Right atrium auricular region (tissue), 2 donors: ENCODE data around the gene VWA1. TPM values are rescaled to one million over a fixed set of nuclear protein-coding genes. Genes with fewer than 3 reads are reported as not detected.
"Not testable (repeated sequence)": the region's sequence is repeated elsewhere in the genome, so short reads cannot be mapped to it uniquely, and the experiment has no call there.

Experiments
- DNase-seq: peaks from one replicate; pipeline ENCODE4 v3.0.0-alpha.2; 2019; ENCODE audit warnings: low spot score
- H3K27ac ChIP-seq, 2 donors: fragments of 200-600 bp; sonication (generic); 1 replicate in 1 of 2; 2 replicates in 1 of 2; pipeline ENCODE4 v1.5.1; 2016 to 2019
- H3K27me3 ChIP-seq, 2 donors: fragments of 200-600 bp; sonication (generic); one replicate each; pipeline versions ENCODE4 v1.5.1 to v1.6.0; 2017 to 2019
- H3K36me3 ChIP-seq: fragments of 200-600 bp; sonication (generic); one replicate; pipeline ENCODE4 v1.5.1; 2016
- H3K4me1 ChIP-seq, 2 donors: fragments of 200-600 bp; sonication (generic); one replicate each; pipeline versions ENCODE4 v1.5.1 to v1.6.0; 2017 to 2019
- H3K4me3 ChIP-seq, 2 donors: fragments of 200-600 bp; sonication (generic); 1 replicate in 1 of 2; 2 replicates in 1 of 2; pipeline ENCODE4 v1.5.1; 2017 to 2019; ENCODE audit warnings: mild to moderate bottlenecking in 1 of 2, moderate library complexity in 1 of 2
- H3K9me3 ChIP-seq, 2 donors: fragments of 200-600 bp; sonication (generic); one replicate each; pipeline ENCODE4 v1.5.1; 2019
- CTCF ChIP-seq, 2 donors: fragments of 200-600 bp; sonication (generic); IDR thresholded peaks; one replicate each; pipeline ENCODE4 v1.5.1; 2019; ENCODE audit warnings: antibody characterized with exemption in 2 of 2
- total RNA-seq, 2 donors: library from RNA; depleted of rRNA; stranded (reverse); fragments of >200 nt; gene quantifications; one replicate each; pipeline ENCODE4 v1.1.0, GENCODE V29; 2016

Gene VWA1
- total RNA-seq, 2 donors from 2014 or later: 13.0 to 15.2 TPM

DNA sequence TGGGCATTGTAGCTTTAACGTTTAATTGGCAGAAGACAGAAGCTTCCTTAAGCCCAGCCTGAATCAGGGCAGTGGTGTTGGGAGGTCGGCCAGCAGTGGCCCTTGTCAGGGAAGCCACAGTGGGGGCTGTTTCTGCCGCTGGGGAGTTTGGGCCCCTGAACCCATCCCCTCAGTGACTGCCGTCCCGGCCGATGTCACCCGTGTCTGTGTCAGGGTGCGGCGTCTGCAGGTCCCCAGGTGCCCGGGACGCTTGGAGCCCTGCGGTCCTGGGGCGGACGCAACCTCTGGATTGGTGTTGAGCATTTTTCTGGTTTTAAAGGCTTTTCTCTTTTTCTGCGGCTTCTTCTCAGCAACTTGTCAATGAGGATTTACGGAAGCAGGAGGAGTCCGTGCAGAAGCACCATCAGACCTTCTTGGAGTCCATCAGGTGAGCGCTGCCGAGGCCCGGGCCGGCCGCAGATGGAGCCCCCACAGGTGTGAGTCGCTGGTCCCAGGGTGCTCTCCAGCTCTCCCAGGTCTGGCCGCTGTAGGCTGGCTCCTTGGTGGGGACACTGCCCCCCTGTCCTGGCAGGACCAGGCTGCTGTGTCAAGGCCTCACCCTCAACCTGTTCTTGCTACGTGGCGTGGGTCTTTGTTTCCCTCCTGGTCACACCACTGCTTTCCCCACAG is 16.3 kb downstream of the VWA1 start:
- DNase-seq: no peak
- no peak overlapping the region for H3K4me3 ChIP-seq

GRCh38 chr1:1452365-1452739 is 16.9 kb downstream of the VWA1 start:
- DNase-seq, H3K27me3 ChIP-seq, H3K36me3 ChIP-seq, H3K27ac ChIP-seq, H3K4me1 ChIP-seq, H3K4me3 ChIP-seq, H3K9me3 ChIP-seq: not testable (repeated sequence)

More for the DNA sequence above, 16.3 kb downstream of the VWA1 start:
- H3K36me3 ChIP-seq: no peaks in the 10 kb centered on the region
- no peaks in the 10 kb centered on the region for H3K4me1 ChIP-seq
- H3K27me3 ChIP-seq: no peaks in the 10 kb centered on the region
- no peaks in the 10 kb centered on the region for H3K9me3 ChIP-seq
- TF ChIP-seq CTCF (IDR thresholded peaks at IDR 0.05): no peak
- H3K27ac ChIP-seq: no peak overlapping the region

- Histone ChIP-seq H3K4me1 (no peaks in the 10 kb centered on the region), H3K4me3 (no peak overlapping the region), H3K27me3 (no peaks in the 10 kb centered on the region), H3K36me3 (no peaks in the 10 kb centered on the region), H3K27ac (no peak overlapping the region), H3K9me3 (no peaks in the 10 kb centered on the region)
- TF ChIP-seq CTCF (IDR thresholded peaks at IDR 0.05): no peak
- DNase-seq: no peak
Measured at GRCh38 chr1:1452882-1453281, 17.4 kb downstream of the VWA1 start.

DNA sequence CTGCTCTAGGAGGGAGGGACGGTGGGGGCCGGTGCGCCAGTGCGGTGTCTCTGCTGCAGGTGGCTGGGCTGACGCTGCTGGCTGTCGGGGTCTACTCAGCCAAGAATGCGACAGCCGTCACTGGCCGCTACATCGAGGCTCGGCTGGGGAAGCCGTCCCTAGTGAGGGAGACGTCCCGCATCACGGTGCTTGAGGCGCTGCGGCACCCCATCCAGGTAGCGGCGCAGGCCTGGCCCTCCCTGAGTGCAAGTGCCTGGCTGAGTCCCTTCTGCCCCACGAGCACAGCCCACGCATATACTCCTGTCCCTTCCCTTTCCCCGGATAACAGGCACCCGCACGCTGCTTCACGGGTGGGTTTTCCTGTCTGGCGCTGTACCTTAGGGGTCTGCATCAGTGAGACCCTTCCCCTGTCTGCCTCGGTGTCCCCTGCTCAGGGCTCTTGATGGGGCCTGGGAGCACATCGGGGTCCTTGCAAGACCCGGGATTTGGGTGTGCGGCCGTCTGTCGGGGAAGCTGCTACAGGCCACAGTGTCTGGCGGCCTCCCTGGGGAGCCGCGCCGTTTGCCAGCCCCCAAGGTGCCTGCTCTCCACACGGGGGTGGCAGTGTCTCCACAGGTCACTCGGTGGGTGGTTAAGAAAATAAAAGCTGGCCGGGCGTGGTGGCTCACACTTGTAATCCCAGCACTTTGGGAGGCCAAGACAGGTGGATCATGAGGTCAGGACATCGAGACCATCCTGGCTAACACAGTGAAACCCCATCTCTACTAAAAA is 19.0 kb downstream of the VWA1 start:
- not testable (repeated sequence) for H3K27ac ChIP-seq, H3K36me3 ChIP-seq, H3K9me3 ChIP-seq, DNase-seq, H3K4me3 ChIP-seq, H3K27me3 ChIP-seq, H3K4me1 ChIP-seq

- Histone ChIP-seq H3K36me3 (no peaks in the 10 kb centered on the region), H3K27ac (no peak overlapping the region), H3K27me3 (no peaks in the 10 kb centered on the region), H3K4me1 (no peaks in the 10 kb centered on the region), H3K4me3 (no peak overlapping the region), H3K9me3 (no peaks in the 10 kb centered on the region)
- TF ChIP-seq CTCF (IDR thresholded peaks at IDR 0.05): no peak
- no peak for DNase-seq
Measured at GRCh38 chr1:1455366-1455884, 19.9 kb downstream of the VWA1 start.

- H3K4me3 ChIP-seq, H3K27ac ChIP-seq: not testable (repeated sequence)
Measured at GRCh38 chr1:1455934-1456333, 20.4 kb downstream of the VWA1 start.

DNA sequence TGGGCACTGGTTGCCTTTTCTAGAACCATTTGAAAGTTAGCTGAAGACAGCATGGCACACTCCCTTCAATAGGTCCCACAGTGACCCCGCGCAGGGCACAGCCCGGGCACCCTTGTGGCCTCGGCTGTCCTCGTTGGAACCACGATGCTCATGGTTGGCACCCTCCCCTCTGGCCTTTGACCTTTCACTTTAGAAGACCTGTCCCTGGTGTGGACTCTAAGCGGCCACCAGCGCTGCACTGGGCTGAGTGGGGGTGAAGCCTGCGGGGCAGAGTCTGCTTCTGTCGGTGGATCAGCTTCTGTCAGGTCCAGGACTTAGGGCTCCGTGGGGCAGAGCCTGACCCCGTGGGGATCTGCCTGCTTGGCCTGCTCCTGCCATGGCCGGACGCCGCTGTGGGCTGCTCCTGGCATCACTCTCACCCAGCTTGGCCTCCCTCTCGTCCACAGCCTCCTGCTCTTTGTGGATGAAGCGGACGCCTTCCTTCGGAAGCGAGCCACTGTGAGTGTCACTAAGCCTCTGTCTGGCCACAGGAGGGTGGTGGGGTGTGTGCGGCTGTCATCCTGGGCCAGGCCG is 21.3 kb downstream of the VWA1 start:
- not testable (repeated sequence) for H3K4me3 ChIP-seq, H3K36me3 ChIP-seq, DNase-seq, H3K9me3 ChIP-seq, H3K27me3 ChIP-seq, H3K4me1 ChIP-seq, H3K27ac ChIP-seq

More at GRCh38 chr1:1455934-1456333, 20.4 kb downstream of the VWA1 start:
- not testable (repeated sequence) for H3K9me3 ChIP-seq, H3K36me3 ChIP-seq, H3K4me1 ChIP-seq, DNase-seq, H3K27me3 ChIP-seq

GRCh38 chr1:1459156-1459555 is 23.7 kb downstream of the VWA1 start:
- not testable (repeated sequence) for H3K4me1 ChIP-seq, H3K9me3 ChIP-seq, H3K27ac ChIP-seq, H3K36me3 ChIP-seq, H3K27me3 ChIP-seq, H3K4me3 ChIP-seq, DNase-seq

- H3K36me3 ChIP-seq, DNase-seq, H3K9me3 ChIP-seq, H3K4me3 ChIP-seq, H3K27ac ChIP-seq, H3K4me1 ChIP-seq, H3K27me3 ChIP-seq: not testable (repeated sequence)
Measured at GRCh38 chr1:1459711-1460110, 24.2 kb downstream of the VWA1 start.
